ENCODE results near the gene ZNF460.

ZNF460 gene

GRCh38 chr19:57293719-57294118, 13.4 kb downstream of the ZNF460 start:
- no peak overlapping the region for H3K4me3 ChIP-seq (ENCODE audit: low read depth, low read length)
- TF ChIP-seq CTCF (IDR thresholded peaks at IDR 0.05; ENCODE audit: insufficient read depth, low read depth, low read length, missing control alignments) = no peak
- DNase-seq (ENCODE audit: low read depth) = no peak

DNA sequence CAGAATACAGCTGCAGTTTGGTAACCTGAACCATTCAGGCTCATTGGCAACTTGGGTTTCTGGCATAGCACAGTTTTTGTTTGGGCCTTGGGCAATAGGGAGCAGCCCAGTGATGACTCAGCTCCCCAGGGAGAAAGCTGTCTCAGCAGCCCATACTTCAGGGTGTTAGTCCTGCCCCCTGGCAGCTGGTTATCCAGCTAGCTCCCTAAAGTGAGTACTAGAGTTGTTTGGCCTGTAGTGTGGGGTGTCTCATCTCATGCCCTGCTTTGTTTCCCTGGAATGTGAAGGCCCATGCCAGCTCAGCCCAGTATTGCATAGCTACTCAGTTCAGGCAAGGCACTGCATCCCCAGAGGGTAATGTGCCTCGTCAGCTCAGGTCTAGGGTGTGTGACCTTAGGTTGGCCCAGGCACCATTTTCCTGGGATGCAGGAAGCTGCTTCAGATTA, 21.8 kb downstream of the ZNF460 start:
- no peak for DNase-seq (ENCODE audit: low read depth)
- no peak overlapping the region for H3K4me3 ChIP-seq (ENCODE audit: low read depth, low read length)
- TF ChIP-seq CTCF (IDR thresholded peaks at IDR 0.05; ENCODE audit: insufficient read depth, low read depth, low read length, missing control alignments) = no peak

- TF ChIP-seq CTCF (IDR thresholded peaks at IDR 0.05; ENCODE audit: insufficient read depth, low read depth, low read length, missing control alignments) = no peak
- DNase-seq (ENCODE audit: low read depth) = no peak
Observed at GRCh38 chr19:57302727-57303401, 22.6 kb downstream of the ZNF460 start.

DNA sequence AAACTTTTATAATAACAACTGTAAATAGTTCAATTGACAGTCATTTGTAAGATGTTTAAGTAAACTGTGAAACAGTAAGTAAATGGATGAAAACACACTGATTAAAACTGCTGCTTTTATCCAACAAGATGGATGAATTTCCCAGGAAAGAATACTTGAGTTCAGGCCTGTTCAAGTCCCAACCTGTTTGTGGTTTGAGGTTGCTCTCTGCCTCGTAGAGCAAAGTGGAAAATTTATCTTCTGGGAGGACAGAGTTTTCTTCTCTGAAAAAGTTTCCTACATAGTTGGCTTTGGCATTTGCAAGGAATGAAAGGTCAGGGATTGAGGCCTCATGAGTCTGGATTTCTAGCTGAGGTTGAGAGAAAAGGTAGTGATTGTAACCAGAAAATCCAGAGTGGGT, 24.8 kb downstream of the ZNF460 start:
- no peak overlapping the region for H3K4me3 ChIP-seq (ENCODE audit: low read depth, low read length)
- no peak for DNase-seq (ENCODE audit: low read depth)
- no peak for TF ChIP-seq CTCF (IDR thresholded peaks at IDR 0.05; ENCODE audit: insufficient read depth, low read depth, low read length, missing control alignments)

More at GRCh38 chr19:57302727-57303401, 22.6 kb downstream of the ZNF460 start:
- no peak overlapping the region for H3K4me3 ChIP-seq (ENCODE audit: low read depth, low read length)

DNA sequence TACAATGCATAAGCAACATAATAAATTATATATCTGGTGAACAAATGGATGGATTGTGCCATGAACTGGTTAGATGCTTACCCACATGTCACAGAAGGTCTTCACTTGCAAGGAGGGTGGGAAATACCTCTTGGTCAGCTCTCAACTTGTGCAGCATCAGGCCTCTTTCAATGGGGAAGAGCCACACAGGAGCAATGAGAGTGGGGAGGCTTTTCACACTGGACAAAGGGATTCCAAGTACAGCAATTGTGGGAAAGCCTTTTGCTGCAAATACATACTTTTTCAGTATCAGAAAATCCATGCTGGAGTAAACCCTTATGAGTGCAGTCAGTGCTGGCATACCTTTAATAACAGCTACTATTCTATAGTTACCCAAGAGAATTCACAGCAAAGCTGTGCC, 28.2 kb downstream of the ZNF460 start:
- TF ChIP-seq CTCF (IDR thresholded peaks at IDR 0.05; ENCODE audit: insufficient read depth, low read depth, low read length, missing control alignments) = no peak
- H3K4me3 ChIP-seq (ENCODE audit: low read depth, low read length) = no peak overlapping the region
- no peak for DNase-seq (ENCODE audit: low read depth)

GRCh38 chr19:57310792-57311191, 30.5 kb downstream of the ZNF460 start:
- TF ChIP-seq CTCF (IDR thresholded peaks at IDR 0.05; ENCODE audit: insufficient read depth, low read depth, low read length, missing control alignments) = no peak
- H3K4me3 ChIP-seq (ENCODE audit: low read depth, low read length) = no peak overlapping the region
- DNase-seq (ENCODE audit: low read depth) = no peak

- DNase-seq (ENCODE audit: low read depth) = no peak
- no peak overlapping the region for H3K4me3 ChIP-seq (ENCODE audit: low read depth, low read length)
- TF ChIP-seq CTCF (IDR thresholded peaks at IDR 0.05; ENCODE audit: insufficient read depth, low read depth, low read length, missing control alignments) = no peak
Observed at GRCh38 chr19:57314146-57314545, 33.9 kb downstream of the ZNF460 start.

Measured in GM12865 (cell line).